HCT116 (cell line): ENCODE results near the gene PTGR3. TPM values are rescaled to one million over a fixed set of nuclear protein-coding genes. Genes with fewer than 3 reads are reported as not detected.
A peak's percentile ranks its signal among the peaks of the same experiment; 100 is the strongest.

ENCODE experiments used
- ATAC-seq: fragments of 200-7000 bp; cut with Tn5 transposase; 2 replicates; pipeline ENCODE4 v1.9.1; 2020; ENCODE audit warnings: mild to moderate bottlenecking, moderate library complexity
- BruUV-seq: library from RNA; stranded (reverse); fragments of 400-500 nt; replicated peaks from 2 replicates; lab custom pipeline; 2021; lab: Mats Ljungman, UMichigan
- CTCF ChIA-PET: fragments of 300-600 bp; sonication (Branson Sonifier 250); formaldehyde crosslinking; loops from one replicate; lab custom pipeline; 2021; ENCODE audit warnings: antibody characterized with exemption; lab: Charles Lee
- POLR2A ChIA-PET: fragments of 300-600, 350-600 bp; sonication (Branson Sonifier 250); formaldehyde crosslinking; loops from one replicate; lab custom pipeline; 2021; ENCODE audit warnings: antibody characterized with exemption; lab: Charles Lee
- RAD21 ChIA-PET, 2 experiments: fragments of 300-600 bp; sonication (Branson Sonifier 250); formaldehyde crosslinking; loops; one replicate each; lab custom pipeline; 2023; ENCODE audit warnings: low total read pairs in 2 of 2; ENCODE audit not compliant: uncharacterized antibody in 2 of 2, unreplicated experiment in 2 of 2, low non-redundant PET in 1 of 2; lab: Charles Lee
- DNase-seq: peaks from one replicate; pipeline ENCODE4 v3.0.0-alpha.2; 2010; ENCODE audit warnings: low read depth, low spot score
- H2AFZ ChIP-seq: fragments of 200-600 bp; shearing (Covaris generic), sonication (generic); 2 replicates; pipeline ENCODE4 v1.6.1; 2017; ENCODE audit warnings: low read depth, mixed run types, mixed read lengths, antibody characterized with exemption, low read length; ENCODE audit not compliant: poor library complexity, severe bottlenecking
- H3K27ac ChIP-seq: 2 replicates; pipeline ENCODE4 v1.5.1; 2012; ENCODE audit warnings: low read depth, low read length
- H3K27me3 ChIP-seq: fragments of 200-600 bp; sonication (generic); 2 replicates; pipeline ENCODE4 v1.6.1; 2016; ENCODE audit warnings: mixed run types, low read length, mixed read lengths; ENCODE audit not compliant: insufficient read depth
- H3K36me3 ChIP-seq, 2 experiments: fragments of 200-500 bp in 1 of 2; fragments of 200-600 bp in 1 of 2; sonication (Bioruptor generic) in 1 of 2; sonication (generic) in 1 of 2; 2 replicates each; pipeline versions ENCODE4 v1.5.1 to v1.6.1; 2014 to 2016; ENCODE audit warnings: low read length in 2 of 2, inconsistent platforms in 1 of 2, mixed read lengths in 1 of 2, mixed run types in 1 of 2; ENCODE audit not compliant: insufficient read depth in 2 of 2, control insufficient read depth in 1 of 2
- H3K4me1 ChIP-seq, 2 experiments: fragments of 200-600 bp in 1 of 2; sonication (generic) in 1 of 2; 2 replicates each; pipeline versions ENCODE4 v1.5.1 to v1.6.1; 2012 to 2017; ENCODE audit warnings: low read length in 2 of 2, inconsistent platforms in 1 of 2, mild to moderate bottlenecking in 1 of 2, mixed read lengths in 1 of 2, mixed run types in 1 of 2, moderate library complexity in 1 of 2; ENCODE audit not compliant: insufficient read depth in 2 of 2, control insufficient read depth in 1 of 2
- H3K4me2 ChIP-seq: fragments of 200-600 bp; sonication (generic); 2 replicates; pipeline ENCODE4 v1.6.1; 2017; ENCODE audit warnings: mixed run types, low read length, mixed read lengths
- H3K4me3 ChIP-seq, 2 experiments: fragments of 200-600 bp in 1 of 2; sonication (generic) in 1 of 2; replicated peaks in 1 of 2; 2 replicates each; pipeline ENCODE4 v1.5.1; 2011 to 2016; ENCODE audit warnings: low read length in 2 of 2, control low read depth in 1 of 2, low read depth in 1 of 2, mild to moderate bottlenecking in 1 of 2, mixed read lengths in 1 of 2, mixed run types in 1 of 2
- H3K79me2 ChIP-seq: fragments of 200-600 bp; sonication (generic); 2 replicates; pipeline ENCODE4 v1.6.1; 2017; ENCODE audit warnings: mild to moderate bottlenecking, mixed run types, low read length, moderate library complexity, mixed read lengths; ENCODE audit not compliant: insufficient read depth
- H3K9ac ChIP-seq: fragments of 200-600 bp; sonication (generic); 2 replicates; pipeline ENCODE4 v1.6.1; 2016; ENCODE audit warnings: low read length, mixed read lengths
- H3K9me2 ChIP-seq: fragments of 200-600 bp; sonication (generic), shearing (Covaris generic); 2 replicates; pipeline ENCODE4 v1.6.1; 2017; ENCODE audit warnings: mixed run types, mild to moderate bottlenecking, moderate library complexity; ENCODE audit not compliant: insufficient read depth
- H3K9me3 ChIP-seq, 2 experiments: fragments of 200-500 bp in 1 of 2; fragments of 200-600 bp in 1 of 2; sonication (Bioruptor generic) in 1 of 2; sonication (generic) in 1 of 2; 2 replicates each; pipeline ENCODE4 v1.6.1; 2014 to 2017; ENCODE audit warnings: low read length in 2 of 2, mixed read lengths in 2 of 2, inconsistent platforms in 1 of 2, low read depth in 1 of 2, mild to moderate bottlenecking in 1 of 2, mixed run types in 1 of 2, moderate library complexity in 1 of 2; ENCODE audit not compliant: control insufficient read depth in 1 of 2, insufficient read depth in 1 of 2
- H4K20me1 ChIP-seq: fragments of 200-600 bp; sonication (generic), shearing (Covaris generic); 2 replicates; pipeline ENCODE4 v1.6.1; 2017; ENCODE audit warnings: mixed run types, mild to moderate bottlenecking, moderate library complexity; ENCODE audit not compliant: insufficient read depth
- ELF1 ChIP-seq: IDR thresholded peaks from 2 replicates; pipeline ENCODE4 v1.6.1; 2012; ENCODE audit warnings: low read depth, borderline replicate concordance
- EZH2 ChIP-seq: fragments of 200-600 bp; sonication (generic); IDR thresholded peaks from 2 replicates; pipeline ENCODE4 v1.6.1; 2017; ENCODE audit warnings: antibody characterized with exemption, mixed run types
- FOSL1 ChIP-seq: IDR thresholded peaks from 2 replicates; pipeline ENCODE4 v1.6.1; 2012; ENCODE audit warnings: low read depth
- JUND ChIP-seq: IDR thresholded peaks from 2 replicates; pipeline ENCODE4 v1.6.1; 2012
- SIN3A ChIP-seq: IDR thresholded peaks from 2 replicates; pipeline ENCODE4 v1.6.1; 2012; ENCODE audit warnings: low read depth
- intact Hi-C: fragments of 100-400 bp; cut with micrococcal nuclease; formaldehyde crosslinking; loops from 2 replicates; pipeline ENCODE4 v1.10.0; 2022
- total RNA-seq: library from RNA; stranded (reverse); gene quantifications from one replicate; pipeline ENCODE4 v1.2.1, GENCODE V29; 2021; ENCODE audit not compliant: unreplicated experiment
- TF ChIP-seq, protein P1 (sequence below): IDR thresholded peaks from 2 replicates; pipeline ENCODE4 v1.6.1; 2012
- TF ChIP-seq, protein P2 (sequence below): IDR thresholded peaks from 2 replicates; pipeline ENCODE4 v1.6.1; 2012; ENCODE audit warnings: low read depth

PTGR3 gene
- total RNA-seq, 1 experiment from 2014 or later: 25.3 TPM

DNA sequence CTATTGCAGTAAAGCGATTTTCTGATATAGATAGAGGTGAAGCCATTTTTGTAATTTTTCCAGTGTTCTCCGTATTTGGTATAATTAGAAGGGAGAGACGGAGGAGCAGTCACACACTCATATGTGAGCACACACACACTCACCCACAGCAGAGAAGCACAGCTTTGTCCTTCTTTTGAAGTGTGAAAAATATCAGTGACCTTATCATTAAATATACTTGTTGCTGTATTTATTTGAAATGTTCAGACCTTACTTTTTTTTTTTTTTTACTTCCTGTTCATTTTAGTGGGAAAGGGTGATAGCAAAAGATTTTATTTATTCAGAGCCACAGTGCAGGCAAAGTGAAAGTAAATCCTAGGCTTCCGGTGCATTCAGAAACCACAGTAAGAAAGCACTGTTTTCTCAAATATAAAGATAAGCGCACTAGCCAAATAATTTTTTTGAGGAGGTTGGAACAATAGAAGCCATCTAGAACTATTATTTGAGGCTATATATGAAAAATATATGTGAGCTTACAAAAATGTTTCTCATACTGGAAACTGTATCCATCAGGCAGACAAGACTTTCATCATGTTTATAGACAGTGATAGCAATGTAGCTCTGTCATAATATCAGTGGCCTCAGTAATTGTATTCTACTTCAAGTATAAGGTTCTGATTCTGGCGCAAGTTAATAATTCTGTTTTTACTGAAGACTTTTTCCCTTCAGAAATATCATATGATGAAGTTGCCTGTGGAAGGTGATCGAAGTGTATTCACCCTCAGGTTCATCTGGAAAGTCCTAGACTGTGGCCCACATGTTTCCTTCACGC lies 38.9 kb upstream of the PTGR3 start:
- Histone ChIP-seq H3K4me1 (no peaks in the 10 kb centered on the region), H4K20me1 (no peaks in the 10 kb centered on the region), H3K27ac (no peak overlapping the region), H3K9me2 (no peaks in the 10 kb centered on the region), H3K4me2 (0 out of 2 replicates have a peak overlapping the region, but pooled peaks have one; percentile 0), H3K79me2 (no peaks in the 10 kb centered on the region), H3K9me3 (no peaks in the 10 kb centered on the region), H3K36me3 (no peaks in the 10 kb centered on the region), H3K9ac (no peak overlapping the region), H2AFZ (no peak overlapping the region), H3K27me3 (no peaks in the 10 kb centered on the region), H3K4me3 (no peak overlapping the region)
- RAD21 ChIA-PET: no interaction called here
- DNase-seq (no peak), ATAC-seq (no peak)
- intact Hi-C loops: loop anchor here (5.0 kb wide), 1 partner anchor 596 kb away; no protein-coding TSS in a partner anchor
- POLR2A ChIA-PET: no interaction called here
- BruUV-seq: no TSS peak
- CTCF ChIA-PET: no interaction called here
- no peak for TF ChIP-seq EZH2
- TF ChIP-seq ELF1: no peak
- TF ChIP-seq JUND: no peak
- TF ChIP-seq FOSL1: no peak
- TF ChIP-seq, protein P1, sequence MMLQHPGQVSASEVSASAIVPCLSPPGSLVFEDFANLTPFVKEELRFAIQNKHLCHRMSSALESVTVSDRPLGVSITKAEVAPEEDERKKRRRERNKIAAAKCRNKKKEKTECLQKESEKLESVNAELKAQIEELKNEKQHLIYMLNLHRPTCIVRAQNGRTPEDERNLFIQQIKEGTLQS: no peak
- TF ChIP-seq SIN3A: no peak
- TF ChIP-seq, protein P2, sequence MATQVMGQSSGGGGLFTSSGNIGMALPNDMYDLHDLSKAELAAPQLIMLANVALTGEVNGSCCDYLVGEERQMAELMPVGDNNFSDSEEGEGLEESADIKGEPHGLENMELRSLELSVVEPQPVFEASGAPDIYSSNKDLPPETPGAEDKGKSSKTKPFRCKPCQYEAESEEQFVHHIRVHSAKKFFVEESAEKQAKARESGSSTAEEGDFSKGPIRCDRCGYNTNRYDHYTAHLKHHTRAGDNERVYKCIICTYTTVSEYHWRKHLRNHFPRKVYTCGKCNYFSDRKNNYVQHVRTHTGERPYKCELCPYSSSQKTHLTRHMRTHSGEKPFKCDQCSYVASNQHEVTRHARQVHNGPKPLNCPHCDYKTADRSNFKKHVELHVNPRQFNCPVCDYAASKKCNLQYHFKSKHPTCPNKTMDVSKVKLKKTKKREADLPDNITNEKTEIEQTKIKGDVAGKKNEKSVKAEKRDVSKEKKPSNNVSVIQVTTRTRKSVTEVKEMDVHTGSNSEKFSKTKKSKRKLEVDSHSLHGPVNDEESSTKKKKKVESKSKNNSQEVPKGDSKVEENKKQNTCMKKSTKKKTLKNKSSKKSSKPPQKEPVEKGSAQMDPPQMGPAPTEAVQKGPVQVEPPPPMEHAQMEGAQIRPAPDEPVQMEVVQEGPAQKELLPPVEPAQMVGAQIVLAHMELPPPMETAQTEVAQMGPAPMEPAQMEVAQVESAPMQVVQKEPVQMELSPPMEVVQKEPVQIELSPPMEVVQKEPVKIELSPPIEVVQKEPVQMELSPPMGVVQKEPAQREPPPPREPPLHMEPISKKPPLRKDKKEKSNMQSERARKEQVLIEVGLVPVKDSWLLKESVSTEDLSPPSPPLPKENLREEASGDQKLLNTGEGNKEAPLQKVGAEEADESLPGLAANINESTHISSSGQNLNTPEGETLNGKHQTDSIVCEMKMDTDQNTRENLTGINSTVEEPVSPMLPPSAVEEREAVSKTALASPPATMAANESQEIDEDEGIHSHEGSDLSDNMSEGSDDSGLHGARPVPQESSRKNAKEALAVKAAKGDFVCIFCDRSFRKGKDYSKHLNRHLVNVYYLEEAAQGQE: no peak
